Activated naive CD4-positive, alpha-beta T cell treated with anti-CD3 and anti-CD28 coated beads, Interleukin-2, amount 50 U/mL, for 72 hours (primary cell): Measurements from ENCODE around the gene MTG2. TPM values are rescaled to one million over a fixed set of nuclear protein-coding genes. Genes with fewer than 3 reads are reported as not detected.

Experiments used
- ATAC-seq, 2 donors: fragments of 150-1000 bp; cut with Tn5 transposase; 2 replicates each; pipeline ENCODE4 v1.10.0; 2021; ENCODE audit warnings: mild to moderate bottlenecking in 2 of 2, moderate library complexity in 2 of 2
- DNase-seq, 2 donors: peaks; one replicate each; pipeline ENCODE4 v3.0.0; 2021 to 2022; ENCODE audit warnings: low spot score in 2 of 2
- H3K27ac Mint-ChIP-seq, 2 donors: one replicate each; pipeline ENCODE4 v1.8.0; 2022; ENCODE audit warnings: mild to moderate bottlenecking in 2 of 2, mixed read lengths in 2 of 2
- H3K36me3 Mint-ChIP-seq, 2 donors: one replicate each; pipeline ENCODE4 v1.8.0; 2022; ENCODE audit warnings: mixed read lengths in 2 of 2
- H3K9me3 Mint-ChIP-seq, 2 donors: one replicate each; pipeline ENCODE4 v1.8.0; 2022; ENCODE audit warnings: mixed read lengths in 2 of 2
- total RNA-seq, 2 donors: library from RNA; stranded (reverse); gene quantifications; one replicate each; pipeline ENCODE4 v1.2.3, GENCODE V29; 2022

The MTG2 gene, protein sequence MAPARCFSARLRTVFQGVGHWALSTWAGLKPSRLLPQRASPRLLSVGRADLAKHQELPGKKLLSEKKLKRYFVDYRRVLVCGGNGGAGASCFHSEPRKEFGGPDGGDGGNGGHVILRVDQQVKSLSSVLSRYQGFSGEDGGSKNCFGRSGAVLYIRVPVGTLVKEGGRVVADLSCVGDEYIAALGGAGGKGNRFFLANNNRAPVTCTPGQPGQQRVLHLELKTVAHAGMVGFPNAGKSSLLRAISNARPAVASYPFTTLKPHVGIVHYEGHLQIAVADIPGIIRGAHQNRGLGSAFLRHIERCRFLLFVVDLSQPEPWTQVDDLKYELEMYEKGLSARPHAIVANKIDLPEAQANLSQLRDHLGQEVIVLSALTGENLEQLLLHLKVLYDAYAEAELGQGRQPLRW
- total RNA-seq = 10 to 100 TPM; 33.9 to 39.5 TPM

DNA sequence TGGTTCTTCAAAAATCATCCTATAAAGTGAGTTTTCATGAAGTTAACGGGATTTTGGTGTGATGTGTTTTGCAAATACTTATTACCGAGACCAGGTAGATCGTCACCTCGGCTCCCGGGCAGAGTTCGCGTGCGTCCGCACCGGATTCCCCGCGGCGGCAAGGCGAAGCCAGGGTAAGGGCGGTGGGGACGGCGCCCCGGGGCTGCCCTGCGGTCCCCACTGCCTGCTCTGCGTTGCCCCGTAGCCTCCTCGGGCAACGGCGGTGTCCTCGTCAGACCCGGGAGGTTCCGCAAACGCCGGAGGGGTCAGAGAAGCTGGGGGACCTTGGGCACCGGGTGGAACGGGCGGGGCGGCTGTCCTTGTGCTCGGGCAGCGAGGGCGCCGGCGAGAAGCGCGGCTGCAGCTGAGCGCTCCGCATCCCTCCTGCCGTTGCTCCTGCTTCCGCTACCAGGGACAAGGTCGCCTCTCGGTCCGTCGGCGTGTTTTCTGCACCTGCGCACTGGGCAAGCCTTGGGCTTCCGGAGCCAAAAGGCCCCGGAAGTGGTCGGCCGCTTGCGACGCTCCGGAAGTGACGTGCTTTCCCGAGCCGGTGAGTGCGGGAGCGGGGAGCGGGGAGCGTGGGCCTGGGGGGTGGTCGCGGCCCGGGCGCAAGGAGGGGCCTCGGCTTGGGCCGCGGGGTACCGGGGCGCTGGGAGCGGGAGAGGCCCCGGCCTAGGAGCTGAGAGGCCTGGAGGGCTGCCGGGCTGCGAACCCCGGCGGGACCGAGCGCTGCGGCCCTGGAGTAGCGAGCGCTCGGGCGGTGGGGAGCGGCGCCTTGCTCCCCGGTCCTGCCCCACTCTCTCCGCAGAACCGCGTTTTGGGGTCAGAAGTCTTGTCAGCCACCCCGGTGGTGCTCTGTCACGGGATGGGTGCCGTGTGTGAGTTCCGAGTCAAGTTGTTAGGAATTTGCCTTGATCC lies at the start of gene MTG2:
TSS of gene MTG2 (plus strand) at position 560 of the 957 bp plus-strand sequence. CDS start 10,393 bp downstream, outside the sequence.
- Mint-ChIP-seq H3K36me3 (peaks cover 0 to 8% of the 10 kb centered on the region in 2 donors), H3K9me3 (no peaks in the 10 kb centered on the region), H3K27ac (peak within 1 kb of the TSS; percentile 90 to 93)
- ATAC-seq = peak; percentile 98 to 99
- DNase-seq = peak; percentile 92 to 94

DNA sequence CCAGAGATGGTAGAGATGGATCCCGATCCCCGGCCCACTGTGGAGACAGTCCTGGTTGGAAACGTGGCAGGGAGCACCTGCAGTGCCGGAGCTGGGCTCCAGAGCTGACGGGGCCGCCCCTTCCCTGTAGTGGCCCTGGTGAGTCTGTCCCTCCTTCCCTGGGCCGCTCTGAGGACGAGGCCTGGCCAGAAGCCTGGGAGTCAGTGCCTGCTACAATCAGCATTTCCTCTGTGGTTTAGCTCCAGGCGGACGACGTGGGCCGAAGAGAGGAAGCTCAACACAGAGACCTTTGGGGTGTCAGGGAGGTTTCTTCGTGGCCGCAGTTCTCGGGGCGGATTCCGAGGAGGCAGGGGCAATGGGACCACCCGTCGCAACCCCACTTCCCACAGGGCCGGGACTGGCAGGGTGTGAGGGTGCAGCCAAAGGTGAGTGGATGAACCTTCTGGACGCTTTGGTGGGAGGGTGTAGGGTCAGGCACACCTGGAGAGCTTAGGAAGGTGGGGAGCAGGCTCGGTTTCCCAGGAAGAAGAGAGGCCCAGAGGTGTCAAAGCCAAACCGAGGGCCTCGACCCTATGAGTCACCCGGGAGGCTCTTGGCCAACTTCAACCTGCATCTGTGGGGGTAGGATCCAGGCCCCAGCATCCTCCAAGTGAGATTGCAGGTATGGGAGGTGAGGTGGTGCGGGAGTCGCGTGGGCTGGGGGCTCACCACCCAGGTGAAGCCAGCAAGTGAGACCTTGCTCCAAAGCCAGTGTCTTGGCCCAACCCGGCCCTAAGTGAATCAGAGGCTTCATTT lies 49.6 kb upstream of the MTG2 start:
- Mint-ChIP-seq H3K9me3 (no peaks in the 10 kb centered on the region), H3K27ac (peak overlapping the region in 1 of 2 donors; percentile 85), H3K36me3 (peaks cover 19 to 26% of the 10 kb centered on the region in 2 donors)
- no peak for DNase-seq
- ATAC-seq = peak in 1 of 2 donors; percentile 4

- H3K9me3 Mint-ChIP-seq = no peaks in the 10 kb centered on the region
- ATAC-seq = peak in 1 of 2 donors; percentile 15
- H3K27ac Mint-ChIP-seq = no peak overlapping the region
- no peak for DNase-seq
- H3K36me3 Mint-ChIP-seq = peaks cover 20 to 25% of the 10 kb centered on the region in 2 donors
These were observed 49.0 kb upstream of the MTG2 start for GRCh38 chr20:62133864-62134263.

- DNase-seq = no peak
- Mint-ChIP-seq H3K9me3 (no peaks in the 10 kb centered on the region), H3K27ac (no peak overlapping the region), H3K36me3 (peaks cover 20 to 25% of the 10 kb centered on the region in 2 donors)
- ATAC-seq = no peak
These were observed 48.0 kb upstream of the MTG2 start for GRCh38 chr20:62134735-62135231.

GRCh38 chr20:62135573-62136266 lies 47.1 kb upstream of the MTG2 start:
- Mint-ChIP-seq H3K9me3 (no peaks in the 10 kb centered on the region), H3K27ac (no peak overlapping the region), H3K36me3 (peaks cover 22 to 26% of the 10 kb centered on the region in 2 donors)
- DNase-seq = no peak
- no peak for ATAC-seq

GRCh38 chr20:62136283-62137091 lies 46.3 kb upstream of the MTG2 start:
- peak in 1 of 2 donors; percentile 68 for DNase-seq
- Mint-ChIP-seq H3K36me3 (peaks cover 22 to 23% of the 10 kb centered on the region in 2 donors), H3K27ac (peak overlapping the region; percentile 8 to 52), H3K9me3 (no peaks in the 10 kb centered on the region)
- peak; percentile 45 to 63 for ATAC-seq

GRCh38 chr20:62137092-62137384 lies 45.8 kb upstream of the MTG2 start:
- H3K9me3 Mint-ChIP-seq = no peaks in the 10 kb centered on the region
- DNase-seq = no peak
- ATAC-seq = no peak
- H3K36me3 Mint-ChIP-seq = peaks cover 22 to 28% of the 10 kb centered on the region in 2 donors
- peak overlapping the region; percentile 8 to 52 for H3K27ac Mint-ChIP-seq

DNA sequence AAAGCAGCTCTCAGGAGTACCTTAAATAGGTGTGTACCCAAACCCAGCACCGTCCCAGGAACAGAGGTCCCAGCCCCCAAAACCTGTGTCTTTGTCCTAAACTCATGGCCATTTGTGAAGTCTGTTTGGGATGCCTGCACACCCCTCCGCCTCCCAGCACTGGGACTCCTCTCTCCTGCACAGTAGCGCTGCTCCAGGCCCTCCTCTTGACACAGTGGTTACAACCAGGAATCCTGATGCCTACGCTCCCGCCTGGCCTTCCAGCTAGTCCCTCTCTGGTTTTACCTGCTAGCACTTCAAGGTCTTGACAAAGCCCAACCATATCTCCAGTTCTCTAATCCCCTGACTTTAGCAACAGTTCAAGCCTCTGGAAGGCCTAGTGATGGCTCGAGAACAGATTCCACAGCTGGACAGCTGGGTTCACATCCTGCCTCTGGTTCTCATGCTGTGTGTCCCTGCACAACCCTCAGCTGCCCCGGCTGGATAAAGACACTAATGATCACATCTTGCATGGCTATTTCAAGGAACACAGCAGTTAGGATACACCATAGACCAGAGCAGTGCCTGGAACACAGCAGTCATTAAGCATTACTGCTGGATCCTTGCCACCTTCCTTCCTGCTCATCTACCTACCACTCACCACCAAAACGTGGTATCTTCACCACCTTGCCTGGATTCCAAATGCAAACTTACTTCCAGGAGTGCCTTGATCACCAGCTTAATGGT lies 45.2 kb upstream of the MTG2 start:
- no peaks in the 10 kb centered on the region for H3K9me3 Mint-ChIP-seq
- DNase-seq = no peak
- H3K36me3 Mint-ChIP-seq = peaks cover 21 to 31% of the 10 kb centered on the region in 2 donors
- peak overlapping the region; percentile 8 to 40 for H3K27ac Mint-ChIP-seq
- no peak for ATAC-seq

DNA sequence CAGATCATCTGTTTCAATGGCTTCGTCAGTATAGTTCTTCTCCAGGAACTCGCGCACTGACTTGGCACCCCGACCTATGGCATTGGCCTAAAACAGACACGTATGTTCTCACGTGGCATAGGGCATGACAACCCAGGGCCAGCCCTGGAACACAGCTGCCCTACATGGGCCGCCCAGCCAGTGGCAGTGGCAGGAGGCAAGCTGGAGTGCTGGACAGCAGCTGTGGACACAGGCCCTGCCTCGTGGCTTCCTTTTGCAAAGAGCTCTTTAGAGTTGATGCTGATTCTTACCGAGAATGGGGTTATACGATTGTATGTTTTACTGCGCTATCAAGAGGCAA lies 44.7 kb upstream of the MTG2 start:
- H3K9me3 Mint-ChIP-seq = no peaks in the 10 kb centered on the region
- no peak for DNase-seq
- ATAC-seq = no peak
- H3K36me3 Mint-ChIP-seq = peaks cover 21 to 31% of the 10 kb centered on the region in 2 donors
- H3K27ac Mint-ChIP-seq = peak overlapping the region; percentile 8 to 85

- Mint-ChIP-seq H3K36me3 (peaks cover 20 to 31% of the 10 kb centered on the region in 2 donors), H3K27ac (peak overlapping the region in 1 of 2 donors; percentile 65), H3K9me3 (no peaks in the 10 kb centered on the region)
- ATAC-seq (no peak), DNase-seq (no peak)
These were observed 43.9 kb upstream of the MTG2 start for GRCh38 chr20:62138912-62139311.

- no peak for DNase-seq
- no peak for ATAC-seq
- H3K36me3 Mint-ChIP-seq = peaks cover 16 to 36% of the 10 kb centered on the region in 2 donors
- no peaks in the 10 kb centered on the region for H3K9me3 Mint-ChIP-seq
- peak overlapping the region in 1 of 2 donors; percentile 77 for H3K27ac Mint-ChIP-seq
These were observed 43.2 kb upstream of the MTG2 start for GRCh38 chr20:62139636-62140035.

DNA sequence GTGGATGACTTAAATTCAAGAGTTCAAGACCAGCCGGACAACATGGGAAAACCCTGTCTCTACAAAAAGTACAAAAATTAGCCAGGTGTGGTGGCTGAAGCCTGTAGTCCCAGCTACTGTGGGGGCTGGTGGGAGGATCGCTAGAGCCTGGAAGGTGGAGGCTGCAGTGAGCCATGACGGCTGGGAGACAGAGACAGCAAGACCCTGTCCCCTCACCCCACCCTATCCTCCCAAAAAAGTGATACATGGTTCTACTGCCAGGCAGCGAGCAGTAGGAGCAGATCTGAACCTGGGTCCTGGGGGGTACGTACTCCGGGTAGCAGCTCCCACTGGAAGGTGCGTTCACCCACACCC lies 41.8 kb upstream of the MTG2 start:
- DNase-seq (no peak), ATAC-seq (no peak)
- no peaks in the 10 kb centered on the region for H3K9me3 Mint-ChIP-seq
- H3K27ac Mint-ChIP-seq = peak overlapping the region; percentile 77 to 91
- H3K36me3 Mint-ChIP-seq = peaks cover 16 to 42% of the 10 kb centered on the region in 2 donors

- ATAC-seq (peak in 1 of 2 donors; percentile 43), DNase-seq (no peak)
- H3K27ac Mint-ChIP-seq = peak overlapping the region; percentile 91 to 97
- H3K9me3 Mint-ChIP-seq = no peaks in the 10 kb centered on the region
- peaks cover 16 to 42% of the 10 kb centered on the region in 2 donors for H3K36me3 Mint-ChIP-seq
These were observed 41.2 kb upstream of the MTG2 start for GRCh38 chr20:62141397-62142251.
